ENCODE measurements around the gene ROR2.
"Not testable (repeated sequence)": the region's sequence is repeated elsewhere in the genome, so short reads cannot be mapped to it uniquely, and the experiment has no call there.

ROR2 gene

DNA sequence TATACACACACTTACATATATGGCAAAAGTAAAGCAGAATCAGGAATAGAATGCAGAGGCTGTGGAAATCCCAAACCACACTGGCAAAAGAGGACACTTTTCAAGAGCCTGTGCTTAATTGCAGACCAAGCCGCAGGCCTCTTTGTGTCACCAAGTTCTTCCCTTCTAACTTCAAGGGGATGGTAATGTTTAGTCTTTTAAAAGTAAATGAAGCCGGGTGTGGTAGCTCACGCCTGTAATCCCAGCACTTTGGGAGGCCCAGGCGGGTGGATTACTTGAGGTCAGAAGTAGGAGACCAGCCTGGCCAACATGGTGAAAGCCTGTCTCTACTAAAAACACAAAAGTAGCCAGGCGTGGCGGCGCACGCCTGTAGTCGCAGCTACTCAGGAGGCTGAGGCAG is 28.7 kb downstream of the ROR2 start:
- no peaks in the 10 kb centered on the region for H3K36me3 ChIP-seq (ENCODE audit: control insufficient read depth, insufficient read depth, low read length)
- no peak overlapping the region for H3K4me3 ChIP-seq (ENCODE audit: low read depth, low read length)
- no peaks in the 10 kb centered on the region for H3K9me3 ChIP-seq (ENCODE audit: control insufficient read depth, insufficient read depth, low read length)
- H3K27ac ChIP-seq (ENCODE audit: low read depth, low read length) = no peak overlapping the region
- H3K9ac ChIP-seq (ENCODE audit: low read depth, low read length) = no peak overlapping the region
- peaks cover 32% of the 10 kb centered on the region for H3K27me3 ChIP-seq (ENCODE audit: control insufficient read depth, insufficient read depth, low read length)
- peaks cover 7% of the 10 kb centered on the region; the same call in 1 of the 2 replicates for H3K4me1 ChIP-seq (ENCODE audit: control insufficient read depth, insufficient read depth, low read length)

GRCh38 chr9:91920630-91921350 is 29.2 kb downstream of the ROR2 start:
- H3K36me3 ChIP-seq (ENCODE audit: control insufficient read depth, insufficient read depth, low read length) = no peaks in the 10 kb centered on the region
- H3K27ac ChIP-seq (ENCODE audit: low read depth, low read length) = no peak overlapping the region
- no peak overlapping the region for H3K9ac ChIP-seq (ENCODE audit: low read depth, low read length)
- peaks cover 7% of the 10 kb centered on the region; the same call in 1 of the 2 replicates for H3K4me1 ChIP-seq (ENCODE audit: control insufficient read depth, insufficient read depth, low read length)
- H3K27me3 ChIP-seq (ENCODE audit: control insufficient read depth, insufficient read depth, low read length) = peaks cover 32% of the 10 kb centered on the region
- no peaks in the 10 kb centered on the region for H3K9me3 ChIP-seq (ENCODE audit: control insufficient read depth, insufficient read depth, low read length)
- H3K4me3 ChIP-seq (ENCODE audit: low read depth, low read length) = no peak overlapping the region

- H3K9ac ChIP-seq (ENCODE audit: low read depth, low read length) = no peak overlapping the region
- H3K4me1 ChIP-seq (ENCODE audit: control insufficient read depth, insufficient read depth, low read length) = peaks cover 7% of the 10 kb centered on the region; the same call in 1 of the 2 replicates
- H3K27ac ChIP-seq (ENCODE audit: low read depth, low read length) = no peak overlapping the region
- H3K9me3 ChIP-seq (ENCODE audit: control insufficient read depth, insufficient read depth, low read length) = no peaks in the 10 kb centered on the region
- H3K27me3 ChIP-seq (ENCODE audit: control insufficient read depth, insufficient read depth, low read length) = peaks cover 32% of the 10 kb centered on the region
- no peaks in the 10 kb centered on the region for H3K36me3 ChIP-seq (ENCODE audit: control insufficient read depth, insufficient read depth, low read length)
- no peak overlapping the region for H3K4me3 ChIP-seq (ENCODE audit: low read depth, low read length)
Observed at GRCh38 chr9:91919621-91920020, 30.4 kb downstream of the ROR2 start.

- H3K4me1 ChIP-seq (ENCODE audit: control insufficient read depth, insufficient read depth, low read length) = peaks cover 7% of the 10 kb centered on the region; the same call in 1 of the 2 replicates
- H3K27me3 ChIP-seq (ENCODE audit: control insufficient read depth, insufficient read depth, low read length) = peaks cover 22% of the 10 kb centered on the region
- H3K4me3 ChIP-seq (ENCODE audit: low read depth, low read length) = no peak overlapping the region
- H3K9me3 ChIP-seq (ENCODE audit: control insufficient read depth, insufficient read depth, low read length) = no peaks in the 10 kb centered on the region
- H3K9ac ChIP-seq (ENCODE audit: low read depth, low read length) = no peak overlapping the region
- no peak overlapping the region for H3K27ac ChIP-seq (ENCODE audit: low read depth, low read length)
- no peaks in the 10 kb centered on the region for H3K36me3 ChIP-seq (ENCODE audit: control insufficient read depth, insufficient read depth, low read length)
Observed at GRCh38 chr9:91917436-91917835, 32.6 kb downstream of the ROR2 start.

- H3K27me3 ChIP-seq (ENCODE audit: control insufficient read depth, insufficient read depth, low read length) = peaks cover 19% of the 10 kb centered on the region
- H3K4me1 ChIP-seq (ENCODE audit: control insufficient read depth, insufficient read depth, low read length) = peaks cover under 1% of the 10 kb centered on the region; the same call in 1 of the 2 replicates
- no peak overlapping the region for H3K27ac ChIP-seq (ENCODE audit: low read depth, low read length)
- no peaks in the 10 kb centered on the region for H3K9me3 ChIP-seq (ENCODE audit: control insufficient read depth, insufficient read depth, low read length)
- H3K36me3 ChIP-seq (ENCODE audit: control insufficient read depth, insufficient read depth, low read length) = no peaks in the 10 kb centered on the region
- no peak overlapping the region for H3K4me3 ChIP-seq (ENCODE audit: low read depth, low read length)
- no peak overlapping the region for H3K9ac ChIP-seq (ENCODE audit: low read depth, low read length)
Observed at GRCh38 chr9:91915524-91916263, 34.3 kb downstream of the ROR2 start.

GRCh38 chr9:91914937-91915336 is 35.1 kb downstream of the ROR2 start:
- peaks cover 11% of the 10 kb centered on the region for H3K27me3 ChIP-seq (ENCODE audit: control insufficient read depth, insufficient read depth, low read length)
- no peak overlapping the region for H3K9ac ChIP-seq (ENCODE audit: low read depth, low read length)

GRCh38 chr9:91914404-91914803 is 35.6 kb downstream of the ROR2 start:
- H3K27me3 ChIP-seq (ENCODE audit: control insufficient read depth, insufficient read depth, low read length) = peaks cover 8% of the 10 kb centered on the region
- H3K4me3 ChIP-seq (ENCODE audit: low read depth, low read length) = no peak overlapping the region
- no peak overlapping the region for H3K27ac ChIP-seq (ENCODE audit: low read depth, low read length)
- H3K4me1 ChIP-seq (ENCODE audit: control insufficient read depth, insufficient read depth, low read length) = no peaks in the 10 kb centered on the region
- H3K9ac ChIP-seq (ENCODE audit: low read depth, low read length) = no peak overlapping the region
- H3K9me3 ChIP-seq (ENCODE audit: control insufficient read depth, insufficient read depth, low read length) = no peaks in the 10 kb centered on the region
- no peaks in the 10 kb centered on the region for H3K36me3 ChIP-seq (ENCODE audit: control insufficient read depth, insufficient read depth, low read length)

More at GRCh38 chr9:91914937-91915336, 35.1 kb downstream of the ROR2 start:
- no peak overlapping the region for H3K27ac ChIP-seq (ENCODE audit: low read depth, low read length)
- H3K36me3 ChIP-seq (ENCODE audit: control insufficient read depth, insufficient read depth, low read length) = no peaks in the 10 kb centered on the region
- H3K4me1 ChIP-seq (ENCODE audit: control insufficient read depth, insufficient read depth, low read length) = no peaks in the 10 kb centered on the region
- H3K4me3 ChIP-seq (ENCODE audit: low read depth, low read length) = no peak overlapping the region
- H3K9me3 ChIP-seq (ENCODE audit: control insufficient read depth, insufficient read depth, low read length) = no peaks in the 10 kb centered on the region

DNA sequence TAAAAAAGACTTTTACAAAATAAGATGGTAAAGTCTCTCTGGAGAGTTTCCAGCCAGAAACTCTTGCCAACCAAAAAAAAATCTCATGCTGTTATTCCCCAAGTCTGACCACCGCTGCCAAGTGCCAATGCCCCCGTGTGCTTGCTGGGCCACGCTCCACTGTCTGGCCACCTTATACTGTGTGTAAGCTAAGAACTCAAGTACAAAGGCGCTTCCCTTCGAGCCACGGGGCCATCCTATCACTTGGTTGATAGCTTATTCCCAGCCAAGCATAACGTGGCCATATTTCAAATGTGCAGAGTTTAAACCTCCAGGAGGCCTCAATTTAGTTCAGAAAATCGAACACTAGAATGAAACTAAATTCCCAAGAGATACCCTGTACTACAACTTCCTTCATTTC is 36.0 kb downstream of the ROR2 start:
- Histone ChIP-seq H3K9me3 (ENCODE audit: control insufficient read depth, insufficient read depth, low read length) (no peaks in the 10 kb centered on the region), H3K4me3 (ENCODE audit: low read depth, low read length) (no peak overlapping the region), H3K27ac (ENCODE audit: low read depth, low read length) (no peak overlapping the region), H3K27me3 (ENCODE audit: control insufficient read depth, insufficient read depth, low read length) (peaks cover 8% of the 10 kb centered on the region), H3K9ac (ENCODE audit: low read depth, low read length) (no peak overlapping the region), H3K4me1 (ENCODE audit: control insufficient read depth, insufficient read depth, low read length) (no peaks in the 10 kb centered on the region), H3K36me3 (ENCODE audit: control insufficient read depth, insufficient read depth, low read length) (no peaks in the 10 kb centered on the region)

- H3K27me3 ChIP-seq (ENCODE audit: control insufficient read depth, insufficient read depth, low read length) = peaks cover 15% of the 10 kb centered on the region
Observed at GRCh38 chr9:91913096-91913495, 36.9 kb downstream of the ROR2 start.

DNA sequence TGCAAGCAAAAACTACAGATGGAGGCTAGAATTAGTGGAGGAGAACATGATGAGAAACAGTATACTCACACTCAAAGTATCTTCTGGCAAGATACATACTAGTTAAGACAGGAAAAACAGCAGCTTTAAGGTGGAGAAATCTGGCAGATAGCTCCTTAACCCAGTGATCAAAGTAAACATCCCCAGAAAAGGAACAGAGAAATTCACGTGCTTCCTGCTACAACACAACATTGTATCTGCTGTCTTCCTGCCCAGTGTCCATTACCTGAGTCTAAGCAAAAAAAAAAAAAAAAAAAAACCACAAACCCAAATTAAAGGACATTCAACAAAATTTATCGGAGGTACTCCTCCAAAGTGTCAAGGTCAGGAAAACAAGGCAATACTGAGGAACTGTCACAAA is 38.4 kb downstream of the ROR2 start:
- Histone ChIP-seq H3K27ac (ENCODE audit: low read depth, low read length) (no peak overlapping the region), H3K4me1 (ENCODE audit: control insufficient read depth, insufficient read depth, low read length) (peaks cover 19% of the 10 kb centered on the region), H3K36me3 (ENCODE audit: control insufficient read depth, insufficient read depth, low read length) (no peaks in the 10 kb centered on the region), H3K9ac (ENCODE audit: low read depth, low read length) (no peak overlapping the region), H3K9me3 (ENCODE audit: control insufficient read depth, insufficient read depth, low read length) (no peaks in the 10 kb centered on the region), H3K27me3 (ENCODE audit: control insufficient read depth, insufficient read depth, low read length) (peaks cover 30% of the 10 kb centered on the region), H3K4me3 (ENCODE audit: low read depth, low read length) (no peak overlapping the region)

More at GRCh38 chr9:91913096-91913495, 36.9 kb downstream of the ROR2 start:
- Histone ChIP-seq H3K27ac (ENCODE audit: low read depth, low read length) (no peak overlapping the region), H3K9me3 (ENCODE audit: control insufficient read depth, insufficient read depth, low read length) (no peaks in the 10 kb centered on the region), H3K4me1 (ENCODE audit: control insufficient read depth, insufficient read depth, low read length) (peaks cover 6% of the 10 kb centered on the region), H3K4me3 (ENCODE audit: low read depth, low read length) (no peak overlapping the region), H3K9ac (ENCODE audit: low read depth, low read length) (no peak overlapping the region), H3K36me3 (ENCODE audit: control insufficient read depth, insufficient read depth, low read length) (no peaks in the 10 kb centered on the region)

GRCh38 chr9:91909256-91909655 is 40.8 kb downstream of the ROR2 start:
- H3K27ac ChIP-seq (ENCODE audit: low read depth, low read length); H3K4me3 ChIP-seq (ENCODE audit: low read depth, low read length); H3K9me3 ChIP-seq (ENCODE audit: control insufficient read depth, insufficient read depth, low read length); H3K9ac ChIP-seq (ENCODE audit: low read depth, low read length); H3K36me3 ChIP-seq (ENCODE audit: control insufficient read depth, insufficient read depth, low read length): not testable (repeated sequence)
- Histone ChIP-seq H3K27me3 (ENCODE audit: control insufficient read depth, insufficient read depth, low read length) (peaks cover 39% of the 10 kb centered on the region), H3K4me1 (ENCODE audit: control insufficient read depth, insufficient read depth, low read length) (peaks cover 19% of the 10 kb centered on the region)

Measured in HUES48 (cell line).